ENCODE results near the gene INPP5E. TPM values are rescaled to one million over a fixed set of nuclear protein-coding genes. Genes with fewer than 3 reads are reported as not detected.

The INPP5E gene
- total RNA-seq, 1 donor = 12.5 TPM

DNA sequence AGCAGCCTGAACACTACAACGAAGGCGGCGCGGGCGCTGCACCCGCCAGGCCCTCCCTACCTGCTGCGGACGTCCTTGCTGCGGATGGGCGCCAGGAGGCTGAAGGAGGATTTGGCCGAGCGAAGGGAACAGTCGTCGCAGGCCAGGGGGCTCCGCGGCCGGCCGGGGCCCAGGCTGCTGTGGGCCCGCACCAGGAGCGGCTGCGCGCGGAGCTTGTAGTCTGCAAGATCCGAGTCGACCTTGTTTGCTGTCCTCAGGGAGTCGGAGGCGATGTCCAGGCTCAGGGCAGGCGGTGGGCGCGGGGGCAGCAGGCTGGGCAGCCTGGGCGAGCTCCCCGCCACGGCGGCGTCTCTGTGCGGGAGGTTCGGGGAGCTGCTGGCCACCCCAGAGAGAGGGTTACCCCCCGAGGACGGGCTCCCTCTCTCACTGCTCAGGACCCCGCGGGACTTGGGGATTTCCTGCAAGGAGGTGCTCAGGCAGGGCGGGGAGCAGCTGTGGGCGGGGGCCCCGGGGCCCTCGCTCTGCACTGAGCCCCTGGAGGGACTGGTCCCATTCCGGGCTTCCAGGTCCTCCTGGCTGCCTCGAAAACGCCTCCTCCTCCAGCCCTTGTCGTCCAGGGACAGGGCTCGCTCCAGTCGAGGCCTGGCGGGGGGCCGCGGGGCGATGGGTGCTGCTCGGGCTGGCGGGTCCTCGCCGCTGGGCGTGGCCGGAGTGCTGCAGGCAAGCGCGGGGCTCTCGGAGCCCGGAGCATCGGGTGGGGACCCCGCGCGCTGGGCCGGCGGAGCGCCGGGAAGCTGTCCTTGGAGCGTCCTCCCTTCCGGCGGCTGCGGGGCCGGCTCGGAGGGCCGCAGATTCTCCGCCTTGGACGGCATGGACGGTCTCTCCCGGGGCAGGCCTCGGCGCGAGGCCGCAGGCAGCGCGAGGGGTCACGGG is 831 bp downstream of the INPP5E start:
- peak overlapping the region; percentile 79 for H3K4me3 ChIP-seq (ENCODE audit: low read depth, low read length)
- TF ChIP-seq, protein P1, sequence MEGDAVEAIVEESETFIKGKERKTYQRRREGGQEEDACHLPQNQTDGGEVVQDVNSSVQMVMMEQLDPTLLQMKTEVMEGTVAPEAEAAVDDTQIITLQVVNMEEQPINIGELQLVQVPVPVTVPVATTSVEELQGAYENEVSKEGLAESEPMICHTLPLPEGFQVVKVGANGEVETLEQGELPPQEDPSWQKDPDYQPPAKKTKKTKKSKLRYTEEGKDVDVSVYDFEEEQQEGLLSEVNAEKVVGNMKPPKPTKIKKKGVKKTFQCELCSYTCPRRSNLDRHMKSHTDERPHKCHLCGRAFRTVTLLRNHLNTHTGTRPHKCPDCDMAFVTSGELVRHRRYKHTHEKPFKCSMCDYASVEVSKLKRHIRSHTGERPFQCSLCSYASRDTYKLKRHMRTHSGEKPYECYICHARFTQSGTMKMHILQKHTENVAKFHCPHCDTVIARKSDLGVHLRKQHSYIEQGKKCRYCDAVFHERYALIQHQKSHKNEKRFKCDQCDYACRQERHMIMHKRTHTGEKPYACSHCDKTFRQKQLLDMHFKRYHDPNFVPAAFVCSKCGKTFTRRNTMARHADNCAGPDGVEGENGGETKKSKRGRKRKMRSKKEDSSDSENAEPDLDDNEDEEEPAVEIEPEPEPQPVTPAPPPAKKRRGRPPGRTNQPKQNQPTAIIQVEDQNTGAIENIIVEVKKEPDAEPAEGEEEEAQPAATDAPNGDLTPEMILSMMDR (IDR thresholded peaks at IDR 0.05; ENCODE audit: insufficient read depth, low read length) = no peak
- peak; percentile 15 for DNase-seq (ENCODE audit: low read depth)

DNA sequence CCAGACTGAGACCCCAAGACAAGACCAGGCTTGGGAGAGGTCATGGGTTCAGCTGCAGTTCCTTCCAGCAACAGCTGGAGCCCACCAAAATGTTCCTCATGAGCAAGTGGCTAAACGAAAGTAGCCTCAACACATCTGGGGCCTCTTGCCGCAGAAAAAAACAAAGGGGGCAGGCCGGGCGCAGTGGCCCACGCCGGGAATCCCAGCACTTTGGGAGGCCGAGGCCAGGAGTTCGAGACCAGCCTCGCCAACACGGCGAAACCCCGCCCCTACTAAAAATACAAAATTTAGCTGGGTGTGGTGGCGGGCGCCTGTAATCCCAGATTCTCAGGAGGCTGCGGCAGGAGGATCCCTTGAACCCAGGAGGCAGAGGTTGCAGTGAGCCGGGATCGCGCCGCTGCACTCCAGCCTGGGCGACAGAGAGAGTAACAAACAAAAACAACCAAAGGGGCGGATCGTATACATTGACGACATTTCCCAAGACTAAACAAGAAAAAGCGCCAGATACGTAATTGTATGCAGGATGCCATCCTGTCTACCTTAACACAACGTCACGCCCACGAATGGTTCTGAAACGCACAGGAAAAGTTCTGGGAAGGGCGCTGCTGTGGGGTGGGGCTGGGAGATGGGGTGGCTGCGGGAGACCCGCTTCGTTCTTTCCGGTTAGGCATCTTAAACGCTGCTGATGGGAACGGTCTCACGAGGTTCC is 1.7 kb downstream of the INPP5E start:
- peak overlapping the region; percentile 79 for H3K4me3 ChIP-seq (ENCODE audit: low read depth, low read length)
- TF ChIP-seq, protein P1 (IDR thresholded peaks at IDR 0.05; ENCODE audit: insufficient read depth, low read length) = no peak
- peak; percentile 24 for DNase-seq (ENCODE audit: low read depth)

DNA sequence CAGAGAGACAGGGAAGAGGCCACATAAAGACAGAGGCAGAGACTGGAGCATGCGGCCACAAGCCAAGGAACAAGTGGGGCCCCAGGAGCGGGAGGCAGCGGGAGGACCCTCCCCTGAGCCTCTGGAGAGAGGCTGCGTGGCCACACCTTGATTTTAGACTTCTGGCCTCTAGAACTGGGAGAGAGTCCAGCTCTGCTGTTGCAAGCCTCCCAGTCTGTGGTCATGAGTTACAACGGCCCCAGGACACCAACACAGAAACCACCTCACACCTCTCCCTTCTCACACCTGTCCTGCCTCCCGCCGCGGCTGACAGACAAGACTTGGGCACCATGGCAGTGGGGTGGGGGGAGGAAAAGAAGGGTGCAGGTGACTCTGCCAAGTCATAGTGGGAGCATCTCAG is 2.2 kb downstream of the INPP5E start:
- H3K4me3 ChIP-seq (ENCODE audit: low read depth, low read length) = peak overlapping the region; percentile 79
- TF ChIP-seq, protein P1 (IDR thresholded peaks at IDR 0.05; ENCODE audit: insufficient read depth, low read length) = no peak
- peak; percentile 78 for DNase-seq (ENCODE audit: low read depth)

DNA sequence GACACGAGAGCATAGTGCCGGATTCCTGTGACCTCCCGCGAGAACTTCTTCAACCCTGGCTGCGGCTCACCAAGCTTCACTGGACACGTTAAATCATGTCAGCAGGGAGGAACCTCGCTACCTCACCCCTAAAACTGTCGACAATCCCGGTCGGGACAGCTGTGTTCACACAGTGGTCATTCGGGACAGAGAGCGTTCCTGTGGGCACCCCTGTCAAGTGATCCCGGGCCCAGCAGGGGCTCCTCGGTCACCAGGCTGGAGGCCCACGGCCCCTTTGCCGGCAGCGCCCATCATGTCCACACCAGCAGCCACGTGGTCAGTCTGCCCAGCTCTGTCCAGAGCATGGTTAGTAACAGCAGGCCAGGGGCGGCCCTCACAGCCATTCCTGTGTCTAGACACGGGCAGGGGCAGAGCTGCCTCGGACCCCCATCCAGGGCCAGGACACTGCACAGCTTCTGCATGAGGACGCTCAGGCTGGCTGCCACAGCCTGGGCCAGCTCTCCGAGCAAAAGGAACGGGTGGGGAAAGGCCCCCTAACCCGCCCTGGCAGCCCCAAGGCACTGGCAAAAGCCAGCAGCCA is 3.5 kb downstream of the INPP5E start:
- TF ChIP-seq, protein P1 (IDR thresholded peaks at IDR 0.05; ENCODE audit: insufficient read depth, low read length) = no peak
- DNase-seq (ENCODE audit: low read depth) = no peak
- no peak overlapping the region for H3K4me3 ChIP-seq (ENCODE audit: low read depth, low read length)

- H3K4me3 ChIP-seq (ENCODE audit: low read depth, low read length) = no peak overlapping the region
- TF ChIP-seq, protein P1 (IDR thresholded peaks at IDR 0.05; ENCODE audit: insufficient read depth, low read length) = no peak
- DNase-seq (ENCODE audit: low read depth) = no peak
Observed at GRCh38 chr9:136434580-136435169, 5.0 kb downstream of the INPP5E start.

- no peak for DNase-seq (ENCODE audit: low read depth)
- TF ChIP-seq, protein P1 (IDR thresholded peaks at IDR 0.05; ENCODE audit: insufficient read depth, low read length) = no peak
Observed at GRCh38 chr9:136433849-136434579, 5.6 kb downstream of the INPP5E start.

More at GRCh38 chr9:136433849-136434579, 5.6 kb downstream of the INPP5E start:
- H3K4me3 ChIP-seq (ENCODE audit: low read depth, low read length) = no peak overlapping the region
